Renal cortical epithelial cell (primary cell): ENCODE data around the gene TIPRL. TPM values are rescaled to one million over a fixed set of nuclear protein-coding genes. Genes with fewer than 3 reads are reported as not detected.
"Not testable (repeated sequence)": the region's sequence is repeated elsewhere in the genome, so short reads cannot be mapped to it uniquely, and the experiment has no call there.

Source experiments
- DNase-seq: peaks from one replicate; pipeline ENCODE4 v3.0.0-alpha.2; 2011; ENCODE audit warnings: low read depth
- total RNA-seq: library from RNA; depleted of rRNA; stranded (reverse); fragments of >200 nt; gene quantifications from 2 replicates; pipeline ENCODE4 v1.2.3, GENCODE V29; 2014

TIPRL gene
- total RNA-seq, 1 donor from 2014 or later, result 49.7 TPM

DNA sequence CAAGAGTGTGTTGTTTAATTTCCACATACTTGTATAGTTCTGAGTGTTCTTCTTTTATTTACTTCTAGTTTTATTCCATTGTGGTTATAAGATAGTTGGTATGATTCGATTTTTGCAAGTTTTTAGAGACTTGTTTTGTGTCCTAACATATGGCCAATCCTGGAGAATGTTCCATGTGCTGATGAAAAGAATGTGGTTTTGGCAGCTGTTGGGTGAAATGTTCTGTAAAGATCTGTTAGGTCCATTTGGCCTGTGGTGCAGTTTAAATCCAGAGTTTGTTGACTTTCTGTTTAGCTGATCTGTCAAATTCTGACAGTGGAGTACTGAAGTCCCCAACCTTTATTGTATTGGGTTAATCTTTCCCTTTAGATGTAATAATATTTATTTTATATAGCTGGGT, 19.5 kb upstream of the TIPRL start:
- DNase-seq, result no peak

DNA sequence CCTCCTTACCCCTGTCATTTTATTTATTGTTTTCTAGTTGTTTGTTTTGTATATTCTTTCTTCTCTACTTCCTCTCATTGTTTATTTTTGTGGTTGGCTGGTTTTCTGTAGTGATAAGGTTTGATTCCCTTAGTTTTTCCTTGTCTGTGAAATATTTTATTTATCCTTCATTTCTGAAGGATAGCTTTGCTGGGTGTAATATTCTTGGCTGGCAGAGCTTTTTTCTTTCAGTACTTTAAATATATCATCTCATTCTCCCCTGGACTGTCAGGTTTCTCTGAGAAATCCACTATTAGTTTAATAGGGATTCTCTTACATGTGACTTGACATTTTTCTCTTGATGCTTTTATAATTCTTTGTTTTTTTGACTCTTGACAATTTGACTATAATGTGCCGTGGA, 18.8 kb upstream of the TIPRL start:
- no peak for DNase-seq

DNA sequence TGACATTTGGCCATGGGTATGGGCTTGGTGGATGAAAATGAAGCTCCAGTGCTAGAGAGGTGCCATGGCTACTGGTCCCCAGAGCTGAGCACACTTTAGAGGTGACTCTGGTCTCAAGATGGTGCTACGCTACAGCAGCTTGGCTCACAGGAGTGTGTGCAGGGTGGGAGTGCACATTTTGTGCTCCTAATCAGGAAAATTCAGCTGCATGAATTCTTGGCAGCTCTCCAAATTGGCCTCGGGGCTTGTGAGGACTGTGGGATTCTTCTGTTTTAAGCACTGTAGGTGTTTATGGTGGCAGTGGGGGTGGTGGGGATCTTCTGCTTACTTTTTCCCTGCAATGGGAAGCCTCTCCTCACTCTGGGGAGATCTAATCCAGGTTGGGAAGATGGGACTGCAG, 17.3 kb upstream of the TIPRL start:
- peak; percentile 11 for DNase-seq

DNA sequence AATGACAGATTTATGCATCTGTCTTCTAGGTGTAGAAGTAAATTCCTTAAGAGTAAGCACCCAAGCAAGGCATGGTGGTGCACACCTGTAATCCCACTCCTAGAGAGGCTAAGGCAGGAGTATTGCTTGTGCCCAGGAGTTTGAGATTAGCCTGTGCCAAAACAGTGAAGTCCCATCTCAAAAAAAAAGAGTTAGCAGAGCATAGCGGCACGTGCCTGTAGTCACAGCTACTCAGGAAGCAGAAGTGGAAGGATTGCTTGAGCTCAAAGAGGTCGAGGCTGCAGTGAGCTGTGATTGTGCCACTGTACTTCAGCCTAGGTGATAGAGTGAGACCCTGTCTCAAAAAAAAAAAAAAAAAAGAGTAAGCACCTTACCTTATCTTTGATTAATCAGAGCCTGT, 15.1 kb upstream of the TIPRL start:
- no peak for DNase-seq

DNA sequence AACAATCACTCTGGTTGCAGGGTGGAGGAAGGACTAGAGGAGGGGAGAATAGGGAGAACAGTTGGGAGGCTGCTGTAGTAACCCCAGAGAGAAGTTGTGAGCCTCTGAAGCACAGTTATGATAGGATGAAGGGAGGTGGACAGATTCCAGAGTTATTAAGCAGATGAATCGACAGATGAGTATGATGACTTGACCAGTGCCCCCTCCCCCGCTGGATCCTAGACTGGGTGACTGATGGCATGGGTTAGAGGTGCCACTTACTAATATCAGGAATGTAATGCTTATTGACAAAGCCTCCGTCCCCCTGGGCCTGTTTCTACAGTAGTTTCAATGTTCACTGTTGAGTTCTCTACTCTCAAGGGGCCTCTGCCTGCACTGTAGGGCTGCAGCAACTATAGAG, 14.0 kb upstream of the TIPRL start:
- DNase-seq, result no peak

DNA sequence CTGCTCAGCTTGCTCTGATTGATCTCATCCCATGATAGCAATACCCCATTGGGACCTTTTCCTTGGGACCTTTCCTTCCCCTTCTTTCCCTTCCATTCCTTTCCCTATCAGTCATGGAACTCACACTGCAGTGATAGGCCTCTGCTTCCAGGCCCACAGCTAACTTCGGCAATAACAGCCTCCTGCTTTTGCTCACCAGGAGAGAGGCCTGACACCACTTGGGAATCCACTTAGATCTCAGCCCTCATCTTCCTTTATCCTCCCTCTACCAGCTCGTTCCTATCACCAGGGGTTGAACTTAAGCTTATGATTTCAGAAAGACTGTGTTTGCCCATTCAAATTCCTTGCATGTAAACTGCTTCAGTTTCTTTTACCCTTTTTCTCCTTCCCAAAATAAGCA, 11.0 kb upstream of the TIPRL start:
- no peak for DNase-seq

DNA sequence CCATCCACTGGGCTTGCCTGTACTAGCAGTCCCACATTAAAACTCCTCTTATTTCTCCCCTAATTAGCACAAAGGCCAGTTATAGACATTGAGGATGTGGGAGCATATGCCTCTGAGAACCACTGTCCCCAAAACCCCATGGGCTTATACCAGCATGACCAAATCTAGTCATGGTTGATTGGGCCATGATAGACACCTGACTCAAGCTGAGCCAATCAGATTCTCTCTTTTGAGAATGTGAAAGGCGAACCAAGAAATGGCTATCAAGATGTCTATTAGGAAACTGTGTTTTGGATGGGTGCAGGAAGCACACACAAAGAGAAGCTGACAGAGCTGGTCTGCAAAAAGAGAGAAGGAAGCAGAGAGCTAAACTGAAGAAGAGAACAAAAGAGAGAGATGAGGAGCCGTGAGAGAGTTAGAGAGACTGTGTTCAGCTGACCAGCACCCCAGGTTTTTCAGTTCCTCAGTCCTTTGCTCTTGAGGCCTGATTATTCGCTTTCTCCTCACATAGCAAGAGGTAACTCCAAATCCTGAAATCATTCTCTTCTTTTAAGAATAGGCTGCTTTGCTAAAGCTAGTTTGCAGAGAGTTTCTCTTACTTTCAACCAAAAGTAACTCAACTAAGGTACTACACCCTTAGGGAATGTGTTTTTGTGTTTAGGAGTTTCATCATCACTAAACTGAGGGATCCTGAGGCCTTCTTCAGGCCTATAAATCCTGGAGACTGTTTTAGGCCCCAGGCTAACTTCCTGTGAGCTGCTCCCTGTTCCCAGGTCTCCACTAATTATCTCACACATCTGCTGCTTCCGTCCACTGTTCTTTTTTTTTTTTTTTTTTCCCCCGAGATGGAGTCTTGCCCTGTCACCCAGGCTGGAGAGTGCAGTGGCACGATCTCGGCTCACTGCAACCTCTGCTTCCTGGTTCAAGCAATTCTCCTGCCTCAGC, 7.9 kb upstream of the TIPRL start:
- DNase-seq, result no peak

DNA sequence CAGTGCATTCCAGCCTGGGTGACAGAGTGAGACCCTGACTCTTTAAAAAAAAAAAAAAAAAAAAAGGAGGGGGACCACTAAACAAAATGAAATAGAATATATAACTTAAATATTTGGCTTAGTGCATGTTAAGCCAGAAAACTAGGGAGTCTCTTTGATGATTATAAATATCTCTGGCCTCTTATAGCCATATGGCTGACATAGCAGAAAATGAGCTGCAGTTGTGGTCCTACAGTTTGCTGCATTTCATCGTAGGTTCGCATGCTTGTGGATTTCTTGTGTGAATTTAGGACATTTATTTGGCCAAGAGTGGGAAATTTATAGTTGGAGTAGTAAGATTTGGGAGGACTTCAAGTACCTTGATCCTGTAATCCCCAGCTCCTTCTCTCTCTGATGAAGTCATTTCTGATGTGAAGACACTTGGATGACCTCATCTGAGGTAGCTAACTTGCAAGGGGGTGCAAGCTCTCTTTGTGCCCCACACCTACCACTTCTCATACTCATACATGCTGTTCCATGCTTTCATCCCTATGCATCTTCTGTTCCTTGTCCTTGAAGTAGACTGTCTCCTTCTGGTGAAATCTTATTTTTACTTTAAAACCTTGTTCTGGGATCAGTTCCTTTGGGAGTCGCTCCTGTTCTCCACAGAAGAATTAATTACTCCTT, 6.4 kb upstream of the TIPRL start:
- DNase-seq, result no peak

DNA sequence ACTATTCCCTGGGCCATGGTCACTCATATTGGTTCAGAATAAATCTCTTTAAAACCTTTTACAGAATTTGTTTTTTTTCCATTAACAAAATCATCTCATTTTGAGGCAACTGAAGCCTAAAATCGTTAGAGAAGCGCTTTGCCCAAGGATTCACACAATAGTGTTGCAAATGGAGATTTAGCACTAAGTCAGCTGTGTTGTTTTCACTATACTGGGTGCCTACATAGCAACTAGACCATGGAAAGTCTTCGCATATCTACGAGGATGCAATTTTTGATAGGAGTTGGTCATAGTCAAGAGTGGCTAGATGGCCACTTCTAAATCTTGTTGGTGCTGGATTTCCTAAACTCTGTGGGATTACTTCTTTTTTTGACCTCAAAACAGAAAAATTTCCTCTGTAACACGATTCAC, 530 bp upstream of the TIPRL start:
- DNase-seq, result no peak

DNA sequence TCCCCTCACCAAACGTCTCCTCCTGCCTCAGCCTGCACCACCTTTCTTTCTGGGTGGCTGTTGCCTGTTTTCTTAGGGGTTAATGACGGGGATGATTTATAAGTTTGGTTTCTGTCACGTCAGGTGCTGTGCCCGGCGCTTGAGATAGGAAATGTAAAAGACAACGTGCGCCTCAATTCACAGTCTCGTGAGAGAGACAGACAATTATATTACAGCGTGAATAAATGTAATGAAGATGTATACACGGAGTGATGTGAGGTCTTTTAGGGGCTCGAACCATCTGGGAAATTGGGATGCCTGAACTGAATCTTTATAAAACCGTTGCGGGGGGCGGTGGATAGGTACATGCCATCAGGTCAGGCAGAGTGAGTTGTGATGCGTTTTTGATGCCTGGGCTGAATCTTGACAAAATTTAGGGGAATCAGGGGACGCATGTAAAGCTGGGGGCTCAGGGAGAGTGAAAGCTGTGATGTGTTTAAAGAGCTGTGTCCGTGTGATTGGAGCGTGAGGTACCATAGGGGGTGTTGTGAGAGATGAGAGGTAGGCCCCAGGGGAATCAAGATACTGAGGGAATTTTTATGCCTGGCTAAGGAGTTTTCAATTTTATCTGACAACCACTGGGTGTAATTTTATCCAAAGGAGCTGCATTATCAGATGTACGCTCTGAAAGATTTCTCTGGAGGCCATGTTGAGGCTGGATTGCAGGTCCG, 831 bp downstream of the TIPRL start:
- DNase-seq, result peak; percentile 13

DNA sequence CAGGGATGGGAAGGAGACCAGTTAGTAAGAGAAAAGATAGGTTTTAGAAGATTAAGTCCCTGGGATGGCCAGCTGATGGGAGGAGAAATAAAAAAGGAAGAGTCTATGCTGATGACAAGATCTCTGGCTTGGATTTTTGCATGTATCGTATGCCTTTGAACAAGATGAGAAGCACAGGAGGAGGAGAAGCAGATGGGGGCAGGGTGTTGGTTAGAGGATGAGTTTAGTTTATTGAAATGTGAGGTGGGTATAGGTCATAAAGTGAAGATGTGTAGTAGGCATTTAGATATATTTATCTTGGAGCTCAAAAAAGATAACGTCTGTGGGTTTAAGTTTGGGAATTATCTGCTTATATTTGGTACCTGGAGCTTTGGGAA, 1.4 kb downstream of the TIPRL start:
- no peak for DNase-seq

DNA sequence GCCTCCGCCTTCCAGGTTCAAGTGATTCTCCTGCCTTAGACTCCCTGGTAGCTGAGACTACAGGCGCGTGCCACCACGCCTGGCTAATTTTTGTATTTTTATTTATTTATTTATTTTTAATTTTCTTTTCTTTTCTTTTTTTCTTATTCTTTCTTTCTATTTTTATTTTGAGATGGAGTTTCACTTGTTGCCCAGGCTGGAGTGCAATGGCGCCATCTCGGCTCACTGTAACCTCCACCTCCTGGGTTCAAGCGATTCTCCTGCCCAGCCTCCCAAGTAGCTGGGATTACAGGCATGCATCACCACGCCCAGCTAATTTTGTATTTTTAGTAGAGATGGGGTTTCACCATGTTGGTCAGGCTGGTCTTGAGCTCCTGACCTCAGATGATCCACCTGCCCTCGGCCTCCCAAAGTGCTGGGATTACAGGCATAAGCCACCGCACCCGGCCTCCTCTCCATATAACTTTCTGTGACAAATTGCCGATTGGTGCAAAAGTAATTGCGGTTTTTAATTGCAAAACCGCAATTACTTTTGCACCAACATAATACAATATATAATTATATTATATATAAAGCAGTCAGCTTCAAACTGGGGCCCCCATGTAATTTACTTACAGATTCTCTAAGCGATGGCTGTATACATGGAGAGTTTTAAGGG, 2.4 kb downstream of the TIPRL start:
- DNase-seq, result not testable (repeated sequence)

DNA sequence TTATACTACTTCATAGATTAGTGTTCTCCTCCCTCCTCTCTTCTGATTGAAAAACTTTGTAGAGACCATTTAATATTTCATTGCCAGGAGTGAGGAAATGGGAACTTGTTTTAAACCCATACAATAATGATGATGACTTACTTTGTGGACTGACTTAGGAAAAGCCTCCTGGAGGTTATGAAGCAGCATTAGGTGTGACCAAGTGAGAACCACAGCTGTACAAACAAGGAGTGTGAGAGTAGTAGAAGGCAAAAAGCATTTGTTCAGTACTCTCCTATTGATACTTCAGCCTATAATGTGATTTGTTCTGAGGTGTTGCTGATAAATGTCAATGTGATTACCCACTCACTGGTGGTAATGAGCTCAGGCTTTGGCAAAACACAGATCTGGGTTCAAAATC, 8.4 kb downstream of the TIPRL start:
- no peak for DNase-seq

DNA sequence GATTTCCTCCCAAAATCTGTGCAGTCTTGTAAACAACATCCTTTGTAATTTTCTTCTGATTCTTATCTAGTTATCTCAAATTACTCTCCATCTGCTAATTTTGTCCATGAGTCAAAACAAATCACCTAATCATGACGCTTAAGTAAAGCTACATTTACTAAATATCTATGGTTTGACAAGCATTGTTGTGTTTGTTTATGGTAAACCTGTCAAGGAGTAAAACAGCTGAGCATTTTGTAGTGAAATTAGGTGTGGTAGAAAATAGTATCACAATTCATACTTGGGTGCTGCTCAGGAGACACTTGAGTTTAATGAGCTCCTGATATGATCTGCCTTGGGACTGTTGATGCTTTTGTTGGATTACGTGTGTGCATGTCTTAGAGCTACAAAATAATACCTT, 11.6 kb downstream of the TIPRL start:
- DNase-seq, result no peak

DNA sequence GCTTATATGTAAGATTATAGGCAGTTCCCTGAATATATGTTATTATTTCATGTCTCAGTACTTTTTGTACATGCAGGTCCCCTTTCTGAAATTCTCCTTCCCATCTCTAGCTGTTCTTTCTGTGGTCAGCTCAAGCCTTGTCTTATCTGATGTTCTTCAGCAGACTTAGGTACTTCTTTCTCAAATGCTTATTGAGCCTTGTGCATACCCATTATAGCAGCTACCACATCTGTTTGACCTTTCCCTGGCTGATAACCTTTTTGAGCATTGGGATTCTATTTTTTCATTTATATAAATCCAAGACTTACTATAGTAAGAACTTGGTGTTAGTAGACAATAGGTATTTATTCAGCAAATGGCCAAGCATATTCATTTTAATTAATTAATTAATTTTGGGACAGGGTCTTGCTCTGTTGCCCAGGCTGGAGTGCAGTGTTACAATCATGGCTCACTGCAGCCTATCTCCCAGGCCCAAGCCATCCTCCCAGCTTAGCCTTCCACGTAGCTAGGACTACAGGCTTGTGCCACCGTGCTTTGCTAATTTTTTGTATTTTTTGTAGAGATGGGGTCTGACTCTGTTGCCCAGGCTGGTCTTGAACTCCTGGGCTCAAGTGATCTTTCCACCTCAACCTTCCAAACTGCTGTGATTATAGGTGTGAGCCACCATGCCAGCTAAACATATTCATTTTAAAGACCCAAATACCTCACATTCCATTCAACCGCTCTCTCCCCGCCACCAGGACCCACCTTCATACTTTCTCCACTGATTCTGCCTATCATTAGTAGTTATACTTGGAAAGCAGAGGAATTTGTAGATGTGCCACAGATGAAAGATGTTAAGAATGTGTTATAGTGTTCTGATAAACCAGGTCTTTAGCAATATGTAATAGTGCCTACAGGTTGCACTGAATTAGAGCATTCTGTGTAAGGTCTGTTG, 16.7 kb downstream of the TIPRL start:
- DNase-seq, result peak; percentile 13

DNA sequence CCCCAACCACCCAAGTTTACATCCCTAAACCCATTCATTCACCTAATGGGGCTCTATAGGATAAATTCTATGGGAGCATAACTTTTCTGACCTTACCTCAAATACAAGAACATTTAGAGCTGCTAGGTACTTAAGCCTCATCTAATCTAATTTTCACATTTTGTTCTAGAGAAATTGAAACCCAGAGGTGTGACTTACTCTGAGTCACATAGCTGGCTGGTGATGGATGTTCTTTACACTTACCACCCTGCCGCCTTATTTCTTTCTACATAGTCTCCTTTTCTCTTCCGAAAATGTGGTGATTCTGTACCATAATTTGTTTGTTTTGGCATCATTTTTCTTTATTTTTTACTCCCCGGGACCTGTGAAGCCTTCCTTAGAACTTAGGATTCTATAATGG, 20.3 kb downstream of the TIPRL start:
- DNase-seq, result no peak

DNA sequence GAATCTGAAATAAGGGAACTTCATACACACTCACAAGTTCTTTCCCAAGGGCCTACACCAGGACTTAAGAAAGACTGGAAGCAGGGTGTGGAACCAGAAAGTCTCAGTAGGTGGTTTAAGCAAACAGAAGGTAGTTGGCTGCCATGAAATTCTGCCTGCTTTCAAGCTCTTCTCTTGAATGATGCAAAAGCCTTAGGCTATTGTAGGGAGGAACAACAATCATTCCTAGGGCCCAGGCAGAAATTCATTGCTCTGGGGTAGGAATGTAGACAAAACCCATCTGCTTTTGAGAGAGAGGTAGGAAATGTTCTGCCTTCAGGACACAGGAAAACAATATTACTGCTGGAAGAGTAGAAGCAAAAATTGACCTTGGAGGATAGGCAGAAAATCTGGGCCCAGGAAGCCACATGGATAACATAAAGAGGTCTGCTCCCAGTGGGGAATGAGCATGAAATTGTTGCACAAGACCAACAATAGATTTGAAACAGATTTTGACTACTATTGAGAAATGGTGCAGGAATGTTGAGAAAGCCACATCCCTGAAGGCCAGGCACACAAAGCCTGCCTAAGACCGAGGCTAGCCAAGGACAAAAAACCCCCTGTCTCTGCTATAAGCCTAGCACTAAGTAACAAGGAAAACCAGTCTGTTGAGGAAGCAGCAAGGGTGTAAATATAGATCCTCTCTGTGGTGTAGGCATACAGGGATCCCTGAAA, 24.3 kb downstream of the TIPRL start:
- peak; percentile 41 for DNase-seq

DNA sequence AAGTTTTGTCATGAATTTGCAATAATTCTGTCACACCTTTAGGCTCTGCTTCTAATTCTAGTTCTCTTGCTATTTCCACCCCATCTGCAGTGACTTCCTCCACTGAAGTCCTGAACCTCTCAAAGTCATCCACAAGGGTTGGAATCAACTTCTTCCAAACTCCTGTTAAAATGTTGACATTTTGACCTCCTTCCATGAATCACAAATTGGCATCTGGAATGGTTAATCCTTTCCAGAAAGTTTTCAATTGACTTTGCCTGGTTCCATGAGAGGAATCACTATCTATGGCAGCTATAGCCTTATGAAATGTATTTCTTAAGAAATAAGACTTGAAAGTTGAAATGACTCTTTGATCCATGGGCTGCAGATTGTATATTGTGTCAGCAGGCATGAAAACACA, 27.3 kb downstream of the TIPRL start:
- no peak for DNase-seq

DNA sequence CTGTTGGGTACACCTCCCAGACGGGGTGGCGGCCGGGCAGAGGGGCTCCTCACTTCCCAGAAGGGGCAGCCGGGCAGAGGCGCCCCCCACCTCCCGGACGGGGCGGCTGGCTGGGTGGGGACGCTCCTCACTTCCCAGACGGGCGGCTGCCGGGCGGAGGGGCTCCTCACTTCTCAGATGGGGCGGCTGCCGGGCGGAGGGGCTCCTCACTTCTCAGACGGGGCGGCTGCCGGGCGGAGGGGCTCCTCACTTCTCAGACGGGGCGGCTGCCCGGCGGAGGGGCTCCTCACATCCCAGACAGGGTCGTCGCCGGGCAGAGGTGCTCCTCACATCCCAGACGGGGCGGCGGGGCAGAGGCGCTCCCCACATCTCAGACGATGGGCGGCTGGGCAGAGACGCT, 28.9 kb downstream of the TIPRL start:
- DNase-seq, result not testable (repeated sequence)

DNA sequence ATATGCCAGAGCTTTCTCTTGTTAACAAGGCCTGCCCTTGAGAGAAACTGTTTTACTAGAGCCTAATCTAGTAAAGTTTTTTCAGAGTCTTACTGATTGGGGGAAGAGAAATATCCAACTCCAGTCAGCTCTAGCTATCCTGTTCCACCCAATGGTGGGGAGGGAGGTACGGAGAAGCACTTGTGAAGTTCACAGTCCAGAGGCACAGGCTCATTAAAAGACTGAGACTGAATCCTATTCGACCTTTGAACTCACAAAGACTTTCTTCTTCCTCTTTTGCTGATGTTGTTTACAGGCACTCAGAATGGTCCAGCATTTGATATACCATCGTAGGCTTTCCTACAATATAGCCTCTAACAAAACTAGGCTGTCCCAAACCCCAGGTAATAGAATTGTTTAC, 31.6 kb downstream of the TIPRL start:
- DNase-seq, result no peak
